Germinal center (tissue), 1 donor: ENCODE data around the gene PLA2G15.
A peak's percentile ranks its signal among the peaks of the same experiment; 100 is the strongest.

Experiments used
- DNase-seq: peaks from one replicate; pipeline ENCODE4 v3.0.0; 2012; ENCODE audit warnings: mixed read lengths, low spot score

Gene PLA2G15

GRCh38 chr16:68244903-68245853 lies at the start of gene PLA2G15:
Gene PLA2G15 (plus strand): TSS chr16:68245373. CDS start chr16:68245427, 54 bp downstream.
- DNase-seq: peak; percentile 98

- DNase-seq: no peak
These were observed 47.9 kb upstream of the PLA2G15 start for GRCh38 chr16:68197250-68197649.

- no peak for DNase-seq
These were observed 44.9 kb upstream of the PLA2G15 start for GRCh38 chr16:68200088-68200783.

- DNase-seq: no peak
These were observed 43.1 kb upstream of the PLA2G15 start for GRCh38 chr16:68202091-68202519.

GRCh38 chr16:68206245-68206644 lies 38.9 kb upstream of the PLA2G15 start:
- no peak for DNase-seq

GRCh38 chr16:68214726-68215125 lies 30.4 kb upstream of the PLA2G15 start:
- DNase-seq: no peak

- no peak for DNase-seq
These were observed 29.9 kb upstream of the PLA2G15 start for GRCh38 chr16:68215302-68215701.

- no peak for DNase-seq
These were observed 28.9 kb upstream of the PLA2G15 start for GRCh38 chr16:68216240-68216639.

- DNase-seq: no peak
These were observed 27.7 kb upstream of the PLA2G15 start for GRCh38 chr16:68217506-68217905.

- no peak for DNase-seq
These were observed 25.3 kb upstream of the PLA2G15 start for GRCh38 chr16:68219725-68220351.

GRCh38 chr16:68223072-68223471 lies 22.1 kb upstream of the PLA2G15 start:
- DNase-seq: no peak

- no peak for DNase-seq
These were observed 19.1 kb upstream of the PLA2G15 start for GRCh38 chr16:68226116-68226515.

GRCh38 chr16:68227183-68227793 lies 17.9 kb upstream of the PLA2G15 start:
- DNase-seq: peak; percentile 11

- peak; percentile 3 for DNase-seq
These were observed 17.2 kb upstream of the PLA2G15 start for GRCh38 chr16:68227850-68228553.

GRCh38 chr16:68228652-68229051 lies 16.5 kb upstream of the PLA2G15 start:
- peak; percentile 2 for DNase-seq

- peak; percentile 70 for DNase-seq
These were observed 15.6 kb upstream of the PLA2G15 start for GRCh38 chr16:68229431-68230175.

- no peak for DNase-seq
These were observed 15.0 kb upstream of the PLA2G15 start for GRCh38 chr16:68230176-68230571.

GRCh38 chr16:68230956-68231355 lies 14.2 kb upstream of the PLA2G15 start:
- DNase-seq: no peak

- no peak for DNase-seq
These were observed 13.6 kb upstream of the PLA2G15 start for GRCh38 chr16:68231384-68232136.

GRCh38 chr16:68232335-68232734 lies 12.8 kb upstream of the PLA2G15 start:
- no peak for DNase-seq
